PC-9 (cell line): ENCODE data around the gene AGBL4.

ENCODE experiments used
- EZH2 ChIP-seq: fragments of 200-600 bp; sonication (generic); IDR thresholded peaks from 2 replicates; pipeline ENCODE4 v1.8.0; 2017; ENCODE audit warnings: antibody characterized with exemption, low read depth
- TF ChIP-seq, protein P1 (sequence below): fragments of 200-600 bp; sonication (generic); conservative IDR thresholded peaks from 2 replicates; pipeline ENCODE4 v1.6.1; 2017; ENCODE audit warnings: mixed run types, antibody characterized with exemption, mild to moderate bottlenecking, moderate library complexity

- no peak for TF ChIP-seq EZH2
- TF ChIP-seq, protein P1, sequence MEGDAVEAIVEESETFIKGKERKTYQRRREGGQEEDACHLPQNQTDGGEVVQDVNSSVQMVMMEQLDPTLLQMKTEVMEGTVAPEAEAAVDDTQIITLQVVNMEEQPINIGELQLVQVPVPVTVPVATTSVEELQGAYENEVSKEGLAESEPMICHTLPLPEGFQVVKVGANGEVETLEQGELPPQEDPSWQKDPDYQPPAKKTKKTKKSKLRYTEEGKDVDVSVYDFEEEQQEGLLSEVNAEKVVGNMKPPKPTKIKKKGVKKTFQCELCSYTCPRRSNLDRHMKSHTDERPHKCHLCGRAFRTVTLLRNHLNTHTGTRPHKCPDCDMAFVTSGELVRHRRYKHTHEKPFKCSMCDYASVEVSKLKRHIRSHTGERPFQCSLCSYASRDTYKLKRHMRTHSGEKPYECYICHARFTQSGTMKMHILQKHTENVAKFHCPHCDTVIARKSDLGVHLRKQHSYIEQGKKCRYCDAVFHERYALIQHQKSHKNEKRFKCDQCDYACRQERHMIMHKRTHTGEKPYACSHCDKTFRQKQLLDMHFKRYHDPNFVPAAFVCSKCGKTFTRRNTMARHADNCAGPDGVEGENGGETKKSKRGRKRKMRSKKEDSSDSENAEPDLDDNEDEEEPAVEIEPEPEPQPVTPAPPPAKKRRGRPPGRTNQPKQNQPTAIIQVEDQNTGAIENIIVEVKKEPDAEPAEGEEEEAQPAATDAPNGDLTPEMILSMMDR: no peak
Observed at GRCh38 chr1:48693180-48693579, 1330.6 kb downstream of the AGBL4 start.
